DMS79 (cell line): ENCODE results near the gene CORO1A.
"Not testable (repeated sequence)": the region's sequence is repeated elsewhere in the genome, so short reads cannot be mapped to it uniquely, and the experiment has no call there.

Experiments
- DNase-seq: peaks from one replicate; lab custom pipeline; 2025; lab: John Stamatoyannopoulos, UW

The CORO1A gene

DNA sequence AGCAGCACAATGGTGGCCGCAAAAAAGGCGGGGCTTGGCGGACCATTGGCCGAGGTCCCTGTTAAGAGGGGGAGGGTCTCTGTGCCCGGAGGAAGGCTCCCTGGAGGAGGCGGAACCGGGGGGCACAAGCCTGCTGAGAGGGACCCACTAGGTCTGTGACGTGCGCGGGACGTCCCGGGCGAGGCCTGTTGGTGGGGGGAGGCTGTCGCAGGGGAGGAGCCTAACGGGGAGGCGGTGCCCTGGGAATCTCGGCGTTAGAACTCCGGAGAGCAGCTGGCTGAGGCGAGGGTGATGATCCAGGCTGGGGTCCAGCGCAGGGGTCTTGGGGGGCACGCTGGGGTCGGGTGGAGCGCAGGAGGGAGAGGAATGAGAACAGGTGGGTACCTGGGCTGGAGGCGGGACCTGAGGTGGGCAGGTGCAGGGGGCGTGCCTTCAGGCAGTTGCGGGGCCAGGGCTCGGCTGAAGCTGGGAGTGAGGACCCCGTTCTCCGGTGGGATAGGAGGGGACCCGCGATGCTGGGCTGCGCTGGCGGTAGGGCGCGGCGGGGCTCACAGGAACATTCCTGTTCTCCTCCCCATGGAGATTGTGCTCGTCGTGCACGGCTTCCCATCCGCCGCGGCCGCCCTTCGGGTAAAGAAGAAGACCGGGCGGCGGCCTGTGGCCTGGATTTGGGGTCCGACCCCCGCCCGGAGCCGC lies 22.3 kb downstream of the CORO1A start:
- DNase-seq, result not testable (repeated sequence)

DNA sequence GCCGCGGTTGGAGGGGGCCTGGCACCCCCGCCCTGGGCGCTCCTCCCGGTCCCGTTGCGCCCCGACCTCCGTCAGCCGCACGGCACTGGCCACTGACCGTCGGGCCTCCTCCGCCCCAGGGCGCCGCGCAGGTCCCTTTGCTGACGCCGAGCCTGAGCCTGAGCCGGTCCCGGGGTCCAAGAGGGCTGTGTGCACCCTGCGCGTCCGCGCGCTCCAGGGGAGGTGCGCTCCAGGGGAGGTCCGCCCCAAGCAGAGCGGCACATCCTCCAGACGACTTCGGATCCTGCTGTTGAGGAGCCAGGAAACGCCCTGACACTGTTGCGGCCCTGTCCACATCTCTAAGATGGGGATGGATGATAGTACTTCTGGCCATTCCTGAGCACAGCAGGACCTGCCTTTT lies 22.9 kb downstream of the CORO1A start:
- not testable (repeated sequence) for DNase-seq

- DNase-seq, result not testable (repeated sequence)
Measured at GRCh38 chr16:30207063-30207704, 23.8 kb downstream of the CORO1A start.

DNA sequence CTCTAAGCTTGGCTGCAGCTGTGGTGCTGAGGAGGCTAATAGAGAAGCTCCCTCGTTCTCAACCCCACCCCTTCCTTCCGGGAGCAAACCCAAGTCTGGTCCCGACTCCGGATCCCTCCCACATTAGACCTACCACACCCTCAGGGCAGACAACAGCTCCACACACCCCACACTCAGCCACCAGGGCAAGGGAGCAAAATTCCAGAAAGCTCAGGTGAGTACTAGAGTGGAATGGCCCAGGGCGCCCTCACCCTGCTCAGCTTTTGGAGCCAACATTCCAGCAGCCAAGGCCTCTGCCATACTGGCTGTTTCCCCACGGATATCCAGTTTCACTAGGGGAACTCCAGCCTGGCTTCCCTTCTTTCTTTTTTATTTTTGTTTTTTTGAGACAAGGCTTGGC lies 25.6 kb downstream of the CORO1A start:
- DNase-seq, result not testable (repeated sequence)

DNA sequence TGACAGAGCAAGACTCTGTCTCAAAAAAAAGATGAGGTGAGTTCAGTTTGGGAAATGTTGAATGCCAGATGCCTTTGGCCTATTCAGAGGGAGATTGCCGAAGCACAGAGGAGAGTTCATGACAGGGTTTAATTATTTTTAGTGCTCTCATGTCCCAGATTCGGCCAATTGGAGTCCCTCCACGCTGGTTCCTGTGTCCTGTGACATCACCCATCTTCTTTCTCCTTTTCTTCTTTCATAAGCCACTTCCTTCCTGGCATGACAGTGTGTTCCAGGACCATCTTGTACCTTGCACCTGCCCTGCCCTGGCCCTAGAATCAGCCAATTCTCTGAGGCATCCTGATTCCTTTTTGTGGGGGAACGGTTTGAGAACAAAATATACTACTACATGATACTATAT lies 28.0 kb downstream of the CORO1A start:
- not testable (repeated sequence) for DNase-seq

- not testable (repeated sequence) for DNase-seq
Measured at GRCh38 chr16:30217082-30217481, 33.7 kb downstream of the CORO1A start.
